Measurements from ENCODE around the gene FER1L5. TPM values are rescaled to one million over a fixed set of nuclear protein-coding genes. Genes with fewer than 3 reads are reported as not detected.

The FER1L5 gene
- total RNA-seq, 5 donors from 2014 or later (not counting 1 experiment from before 2014, with no cell fraction given): not detected

- no peaks in the 10 kb centered on the region for H3K27me3 ChIP-seq (replicated peaks in 1 of 2; ENCODE audit: control insufficient read depth in 2 of 2, extremely low read depth in 1 of 2, insufficient read depth in 2 of 2, low read length in 1 of 2)
- peaks cover 9% of the 10 kb centered on the region for H3K36me3 Mint-ChIP-seq
- no peak for DNase-seq
These were observed 55.8 kb downstream of the FER1L5 start for GRCh38 chr2:96698221-96698861.

GRCh38 chr2:96699021-96699420 lies 56.5 kb downstream of the FER1L5 start:
- H3K4me1 Mint-ChIP-seq: no peaks in the 10 kb centered on the region
- CTCF ChIA-PET: no interaction called here
- Histone ChIP-seq H3K4me1 (ENCODE audit: control insufficient read depth in 1 of 2, extremely low read depth in 1 of 2, insufficient read depth in 2 of 2, low read length in 2 of 2) (no peaks in the 10 kb centered on the region), H3K27me3 (replicated peaks in 1 of 2; ENCODE audit: control insufficient read depth in 2 of 2, extremely low read depth in 1 of 2, insufficient read depth in 2 of 2, low read length in 1 of 2) (no peaks in the 10 kb centered on the region), H3K27ac (ENCODE audit: low read length) (no peak overlapping the region), H3K4me3 (ENCODE audit: control insufficient read depth in 1 of 2, extremely low read depth in 1 of 2, low read length in 1 of 2) (no peak overlapping the region), H3K36me3 (ENCODE audit: control insufficient read depth in 2 of 2, extremely low read depth in 1 of 2, insufficient read depth in 1 of 2, low read length in 1 of 2) (peaks cover 0 to under 1% of the 10 kb centered on the region in 2 donors), H3K9me3 (no peaks in the 10 kb centered on the region)
- POLR2A ChIA-PET: no interaction called here
- no peak overlapping the region for H3K27ac Mint-ChIP-seq
- DNase-seq (no peak), ATAC-seq (replicated peaks in 1 of 4) (no peak)
- H3K4me3 Mint-ChIP-seq: no peak overlapping the region
- no peaks in the 10 kb centered on the region for H3K9me3 Mint-ChIP-seq
- H3K27me3 Mint-ChIP-seq: no peaks in the 10 kb centered on the region
- WGBS (ENCODE audit: insufficient coverage): 100% methylated on average over 2 of the region's 6 CpGs
- peaks cover 10% of the 10 kb centered on the region for H3K36me3 Mint-ChIP-seq

More at GRCh38 chr2:96698221-96698861, 55.8 kb downstream of the FER1L5 start:
- no peak overlapping the region for H3K4me3 ChIP-seq (ENCODE audit: control insufficient read depth in 1 of 2, extremely low read depth in 1 of 2, low read length in 1 of 2)
- POLR2A ChIA-PET: no interaction called here
- WGBS (ENCODE audit: insufficient coverage): 95% methylated on average over 7 of the region's 14 CpGs
- no peak for ATAC-seq (replicated peaks in 1 of 4)
- H3K4me1 ChIP-seq (ENCODE audit: control insufficient read depth in 1 of 2, extremely low read depth in 1 of 2, insufficient read depth in 2 of 2, low read length in 2 of 2): no peaks in the 10 kb centered on the region
- H3K4me3 Mint-ChIP-seq: no peak overlapping the region
- H3K27me3 Mint-ChIP-seq: no peaks in the 10 kb centered on the region
- H3K4me1 Mint-ChIP-seq: no peaks in the 10 kb centered on the region
- H3K9me3 Mint-ChIP-seq: no peaks in the 10 kb centered on the region
- H3K9me3 ChIP-seq: no peaks in the 10 kb centered on the region
- no peak overlapping the region for H3K27ac ChIP-seq (ENCODE audit: low read length)
- no peak overlapping the region for H3K27ac Mint-ChIP-seq
- CTCF ChIA-PET: no interaction called here
- H3K36me3 ChIP-seq (ENCODE audit: control insufficient read depth in 2 of 2, extremely low read depth in 1 of 2, insufficient read depth in 1 of 2, low read length in 1 of 2): no peaks in the 10 kb centered on the region

GRCh38 chr2:96699621-96700020 lies 57.1 kb downstream of the FER1L5 start:
- Histone ChIP-seq H3K4me1 (ENCODE audit: control insufficient read depth in 1 of 2, extremely low read depth in 1 of 2, insufficient read depth in 2 of 2, low read length in 2 of 2) (no peaks in the 10 kb centered on the region), H3K27me3 (replicated peaks in 1 of 2; ENCODE audit: control insufficient read depth in 2 of 2, extremely low read depth in 1 of 2, insufficient read depth in 2 of 2, low read length in 1 of 2) (no peaks in the 10 kb centered on the region), H3K27ac (ENCODE audit: low read length) (no peak overlapping the region), H3K9me3 (no peaks in the 10 kb centered on the region), H3K36me3 (ENCODE audit: control insufficient read depth in 2 of 2, extremely low read depth in 1 of 2, insufficient read depth in 1 of 2, low read length in 1 of 2) (peaks cover 0 to 5% of the 10 kb centered on the region in 2 donors), H3K4me3 (ENCODE audit: control insufficient read depth in 1 of 2, extremely low read depth in 1 of 2, low read length in 1 of 2) (no peak overlapping the region)
- no peak for DNase-seq
- 86% methylated on average over 6 of the region's 9 CpGs for WGBS (ENCODE audit: insufficient coverage)
- CTCF ChIA-PET: no interaction called here
- Mint-ChIP-seq H3K27ac (no peak overlapping the region), H3K27me3 (no peaks in the 10 kb centered on the region), H3K4me1 (no peaks in the 10 kb centered on the region), H3K9me3 (no peaks in the 10 kb centered on the region), H3K4me3 (no peak overlapping the region), H3K36me3 (peaks cover 16% of the 10 kb centered on the region)
- POLR2A ChIA-PET: interaction anchor here in 1 of 2 donors (0.6 kb wide), 1 partner anchor 10 kb away, joined by 4 read pairs; no protein-coding TSS in a partner anchor
- ATAC-seq (replicated peaks in 1 of 4): no peak

- H3K27ac Mint-ChIP-seq: no peak overlapping the region
These were observed 57.5 kb downstream of the FER1L5 start for GRCh38 chr2:96700086-96700485.

GRCh38 chr2:96701636-96702035 lies 59.1 kb downstream of the FER1L5 start:
- ChIA-PET CTCF (no interaction called here), POLR2A (interaction anchor here in 1 of 2 donors (0.7 kb wide), 1 partner anchor 312 kb away, joined by 3 read pairs; no protein-coding TSS in a partner anchor)
- Histone ChIP-seq H3K9me3 (no peaks in the 10 kb centered on the region), H3K4me1 (ENCODE audit: control insufficient read depth in 1 of 2, extremely low read depth in 1 of 2, insufficient read depth in 2 of 2, low read length in 2 of 2) (no peaks in the 10 kb centered on the region), H3K4me3 (ENCODE audit: control insufficient read depth in 1 of 2, extremely low read depth in 1 of 2, low read length in 1 of 2) (no peak overlapping the region), H3K27me3 (replicated peaks in 1 of 2; ENCODE audit: control insufficient read depth in 2 of 2, extremely low read depth in 1 of 2, insufficient read depth in 2 of 2, low read length in 1 of 2) (no peaks in the 10 kb centered on the region), H3K36me3 (ENCODE audit: control insufficient read depth in 2 of 2, extremely low read depth in 1 of 2, insufficient read depth in 1 of 2, low read length in 1 of 2) (peaks cover 5 to 13% of the 10 kb centered on the region in 2 donors), H3K27ac (ENCODE audit: low read length) (no peak overlapping the region)
- Mint-ChIP-seq H3K27ac (peak overlapping the region in 1 of 2 donors; percentile 28), H3K4me3 (no peak overlapping the region), H3K36me3 (peaks cover 33% of the 10 kb centered on the region), H3K9me3 (no peaks in the 10 kb centered on the region), H3K27me3 (no peaks in the 10 kb centered on the region), H3K4me1 (no peaks in the 10 kb centered on the region)
- WGBS (ENCODE audit: insufficient coverage): 100% methylated on average over 2 of the region's 6 CpGs
- ATAC-seq (replicated peaks in 1 of 4) (no peak), DNase-seq (no peak)

More at GRCh38 chr2:96700086-96700485, 57.5 kb downstream of the FER1L5 start:
- no peak for DNase-seq
- Histone ChIP-seq H3K9me3 (no peaks in the 10 kb centered on the region), H3K36me3 (ENCODE audit: control insufficient read depth in 2 of 2, extremely low read depth in 1 of 2, insufficient read depth in 1 of 2, low read length in 1 of 2) (peaks cover 0 to 5% of the 10 kb centered on the region in 2 donors), H3K4me3 (ENCODE audit: control insufficient read depth in 1 of 2, extremely low read depth in 1 of 2, low read length in 1 of 2) (no peak overlapping the region), H3K4me1 (ENCODE audit: control insufficient read depth in 1 of 2, extremely low read depth in 1 of 2, insufficient read depth in 2 of 2, low read length in 2 of 2) (no peaks in the 10 kb centered on the region), H3K27ac (ENCODE audit: low read length) (no peak overlapping the region), H3K27me3 (replicated peaks in 1 of 2; ENCODE audit: control insufficient read depth in 2 of 2, extremely low read depth in 1 of 2, insufficient read depth in 2 of 2, low read length in 1 of 2) (no peaks in the 10 kb centered on the region)
- Mint-ChIP-seq H3K4me1 (no peaks in the 10 kb centered on the region), H3K36me3 (peaks cover 20% of the 10 kb centered on the region), H3K27me3 (no peaks in the 10 kb centered on the region), H3K9me3 (no peaks in the 10 kb centered on the region), H3K4me3 (no peak overlapping the region)
- POLR2A ChIA-PET: no interaction called here
- no peak for ATAC-seq (replicated peaks in 1 of 4)
- CTCF ChIA-PET: no interaction called here
- 84% methylated on average over 5 of the region's 8 CpGs for WGBS (ENCODE audit: insufficient coverage)

- WGBS (ENCODE audit: insufficient coverage): 94% methylated on average over 15 of the region's 17 CpGs
- CTCF ChIA-PET: no interaction called here
- ATAC-seq (replicated peaks in 1 of 4): no peak
These were observed 59.7 kb downstream of the FER1L5 start for GRCh38 chr2:96702098-96702785.

More at GRCh38 chr2:96702098-96702785, 59.7 kb downstream of the FER1L5 start:
- H3K9me3 ChIP-seq: no peaks in the 10 kb centered on the region
- no peak overlapping the region for H3K4me3 Mint-ChIP-seq
- no peak overlapping the region for H3K27ac ChIP-seq (ENCODE audit: low read length)
- no peaks in the 10 kb centered on the region for H3K9me3 Mint-ChIP-seq
- H3K27me3 ChIP-seq (replicated peaks in 1 of 2; ENCODE audit: control insufficient read depth in 2 of 2, extremely low read depth in 1 of 2, insufficient read depth in 2 of 2, low read length in 1 of 2): no peaks in the 10 kb centered on the region
- POLR2A ChIA-PET: interaction anchor here in 1 of 2 donors (0.7 kb wide), 1 partner anchor 312 kb away, joined by 3 read pairs; no protein-coding TSS in a partner anchor
- H3K4me3 ChIP-seq (ENCODE audit: control insufficient read depth in 1 of 2, extremely low read depth in 1 of 2, low read length in 1 of 2): no peak overlapping the region
- H3K4me1 ChIP-seq (ENCODE audit: control insufficient read depth in 1 of 2, extremely low read depth in 1 of 2, insufficient read depth in 2 of 2, low read length in 2 of 2): no peaks in the 10 kb centered on the region
- H3K36me3 Mint-ChIP-seq: peaks cover 38% of the 10 kb centered on the region
- no peak overlapping the region for H3K27ac Mint-ChIP-seq
- H3K27me3 Mint-ChIP-seq: no peaks in the 10 kb centered on the region
- peaks cover 5 to 19% of the 10 kb centered on the region in 2 donors for H3K36me3 ChIP-seq (ENCODE audit: control insufficient read depth in 2 of 2, extremely low read depth in 1 of 2, insufficient read depth in 1 of 2, low read length in 1 of 2)
- DNase-seq: no peak
- no peaks in the 10 kb centered on the region for H3K4me1 Mint-ChIP-seq
